GM20000 (cell line): ENCODE results near the gene SLC2A13.

Experiments
- DNase-seq: peaks from one replicate; pipeline ENCODE4 v3.0.0; 2012; ENCODE audit warnings: low spot score
- CTCF ChIP-seq: IDR thresholded peaks from 2 replicates; pipeline ENCODE4 v1.5.1; 2012; ENCODE audit warnings: mild to moderate bottlenecking, control low read depth; ENCODE audit errors: extremely low read depth, missing control alignments

SLC2A13 gene

GRCh38 chr12:40145896-40146295 lies 40.0 kb upstream of the SLC2A13 start:
- DNase-seq: no peak
- no peak for TF ChIP-seq CTCF

- no peak for DNase-seq
- no peak for TF ChIP-seq CTCF
These were observed 38.1 kb upstream of the SLC2A13 start for GRCh38 chr12:40144023-40144422.

- no peak for DNase-seq
- no peak for TF ChIP-seq CTCF
These were observed 36.3 kb upstream of the SLC2A13 start for GRCh38 chr12:40142001-40142744.

GRCh38 chr12:40138526-40138925 lies 32.6 kb upstream of the SLC2A13 start:
- TF ChIP-seq CTCF: no peak

GRCh38 chr12:40137252-40137651 lies 31.4 kb upstream of the SLC2A13 start:
- no peak for DNase-seq
- TF ChIP-seq CTCF: no peak

More at GRCh38 chr12:40138526-40138925, 32.6 kb upstream of the SLC2A13 start:
- no peak for DNase-seq

- TF ChIP-seq CTCF: no peak
- no peak for DNase-seq
These were observed 21.5 kb upstream of the SLC2A13 start for GRCh38 chr12:40127408-40127807.

- DNase-seq: no peak
- no peak for TF ChIP-seq CTCF
These were observed 17.6 kb upstream of the SLC2A13 start for GRCh38 chr12:40123496-40123895.
